HEK293 (cell line): ENCODE data around the gene CYP4V2.

Experiments
- HOXA7 ChIP-seq: sonication (generic); formaldehyde crosslinking; IDR thresholded peaks from 2 replicates; pipeline ENCODE4 v1.8.1; 2022; ENCODE audit warnings: missing genetic modification reagents, borderline replicate concordance
- SP2 ChIP-seq: fragments of 450-650 bp; formaldehyde crosslinking; IDR thresholded peaks from 2 replicates; pipeline ENCODE4 v1.5.1; 2016; ENCODE audit warnings: missing biosample characterization, missing genetic modification characterization
- ZBTB17 ChIP-seq: fragments of 450-650 bp; formaldehyde crosslinking; IDR thresholded peaks from 2 replicates; pipeline ENCODE4 v1.5.1; 2016; ENCODE audit warnings: missing biosample characterization, missing genetic modification characterization
- ZBTB7A ChIP-seq: fragments of 450-650 bp; formaldehyde crosslinking; IDR thresholded peaks from 2 replicates; pipeline ENCODE4 v1.5.1; 2016; ENCODE audit warnings: low read depth, missing biosample characterization, missing genetic modification characterization
- ZNF24 ChIP-seq: fragments of 450-650 bp; formaldehyde crosslinking; IDR thresholded peaks from 2 replicates; pipeline ENCODE4 v1.5.1; 2016; ENCODE audit warnings: missing biosample characterization, missing genetic modification characterization
- ZNF37A ChIP-seq: fragments of 450-650 bp; IDR thresholded peaks from 2 replicates; pipeline ENCODE4 v1.5.1; 2018; ENCODE audit warnings: missing biosample characterization, missing genetic modification characterization
- ZNF777 ChIP-seq: fragments of 450-650 bp; formaldehyde crosslinking; IDR thresholded peaks from 2 replicates; pipeline ENCODE4 v1.5.1; 2017; ENCODE audit warnings: missing biosample characterization, missing genetic modification characterization, borderline replicate concordance
- TF ChIP-seq, protein P1 (sequence below): fragments of 450-650 bp; formaldehyde crosslinking; IDR thresholded peaks from 2 replicates; pipeline ENCODE4 v1.5.1; 2016; ENCODE audit warnings: missing biosample characterization, missing genetic modification characterization
- TF ChIP-seq, protein P2 (sequence below): fragments of 450-650 bp; formaldehyde crosslinking; IDR thresholded peaks from 2 replicates; pipeline ENCODE4 v1.5.1; 2016; ENCODE audit warnings: missing biosample characterization, missing genetic modification characterization

- TF ChIP-seq, protein P1, sequence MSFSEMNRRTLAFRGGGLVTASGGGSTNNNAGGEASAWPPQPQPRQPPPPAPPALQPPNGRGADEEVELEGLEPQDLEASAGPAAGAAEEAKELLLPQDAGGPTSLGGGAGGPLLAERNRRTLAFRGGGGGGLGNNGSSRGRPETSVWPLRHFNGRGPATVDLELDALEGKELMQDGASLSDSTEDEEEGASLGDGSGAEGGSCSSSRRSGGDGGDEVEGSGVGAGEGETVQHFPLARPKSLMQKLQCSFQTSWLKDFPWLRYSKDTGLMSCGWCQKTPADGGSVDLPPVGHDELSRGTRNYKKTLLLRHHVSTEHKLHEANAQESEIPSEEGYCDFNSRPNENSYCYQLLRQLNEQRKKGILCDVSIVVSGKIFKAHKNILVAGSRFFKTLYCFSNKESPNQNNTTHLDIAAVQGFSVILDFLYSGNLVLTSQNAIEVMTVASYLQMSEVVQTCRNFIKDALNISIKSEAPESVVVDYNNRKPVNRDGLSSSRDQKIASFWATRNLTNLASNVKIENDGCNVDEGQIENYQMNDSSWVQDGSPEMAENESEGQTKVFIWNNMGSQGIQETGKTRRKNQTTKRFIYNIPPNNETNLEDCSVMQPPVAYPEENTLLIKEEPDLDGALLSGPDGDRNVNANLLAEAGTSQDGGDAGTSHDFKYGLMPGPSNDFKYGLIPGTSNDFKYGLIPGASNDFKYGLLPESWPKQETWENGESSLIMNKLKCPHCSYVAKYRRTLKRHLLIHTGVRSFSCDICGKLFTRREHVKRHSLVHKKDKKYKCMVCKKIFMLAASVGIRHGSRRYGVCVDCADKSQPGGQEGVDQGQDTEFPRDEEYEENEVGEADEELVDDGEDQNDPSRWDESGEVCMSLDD (tag by site-specific recombination): no peak
- TF ChIP-seq ZBTB17 (tag by site-specific recombination) (no peak), SP2 (tag by site-specific recombination) (no peak), ZNF24 (tag by site-specific recombination) (no peak), HOXA7 (CRISPR knock-in tag) (no peak), ZNF37A (tag by site-specific recombination) (no peak), ZBTB7A (tag by site-specific recombination) (no peak), ZNF777 (no peak)
- TF ChIP-seq, protein P2, sequence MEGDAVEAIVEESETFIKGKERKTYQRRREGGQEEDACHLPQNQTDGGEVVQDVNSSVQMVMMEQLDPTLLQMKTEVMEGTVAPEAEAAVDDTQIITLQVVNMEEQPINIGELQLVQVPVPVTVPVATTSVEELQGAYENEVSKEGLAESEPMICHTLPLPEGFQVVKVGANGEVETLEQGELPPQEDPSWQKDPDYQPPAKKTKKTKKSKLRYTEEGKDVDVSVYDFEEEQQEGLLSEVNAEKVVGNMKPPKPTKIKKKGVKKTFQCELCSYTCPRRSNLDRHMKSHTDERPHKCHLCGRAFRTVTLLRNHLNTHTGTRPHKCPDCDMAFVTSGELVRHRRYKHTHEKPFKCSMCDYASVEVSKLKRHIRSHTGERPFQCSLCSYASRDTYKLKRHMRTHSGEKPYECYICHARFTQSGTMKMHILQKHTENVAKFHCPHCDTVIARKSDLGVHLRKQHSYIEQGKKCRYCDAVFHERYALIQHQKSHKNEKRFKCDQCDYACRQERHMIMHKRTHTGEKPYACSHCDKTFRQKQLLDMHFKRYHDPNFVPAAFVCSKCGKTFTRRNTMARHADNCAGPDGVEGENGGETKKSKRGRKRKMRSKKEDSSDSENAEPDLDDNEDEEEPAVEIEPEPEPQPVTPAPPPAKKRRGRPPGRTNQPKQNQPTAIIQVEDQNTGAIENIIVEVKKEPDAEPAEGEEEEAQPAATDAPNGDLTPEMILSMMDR (tag by site-specific recombination): no peak
Observed at GRCh38 chr4:186226521-186227189, 35.3 kb downstream of the CYP4V2 start.
